Nucleus accumbens (tissue), 56 donors: ENCODE results near the gene MPI.
A peak's percentile ranks its signal among the peaks of the same experiment; 100 is the strongest.
"Not testable (repeated sequence)": the region's sequence is repeated elsewhere in the genome, so short reads cannot be mapped to it uniquely, and the experiment has no call there.

ENCODE experiments used
- DNase-seq, 56 donors: peaks; one replicate each; lab custom pipeline; 2025; lab: John Stamatoyannopoulos, UW

The MPI gene

DNA sequence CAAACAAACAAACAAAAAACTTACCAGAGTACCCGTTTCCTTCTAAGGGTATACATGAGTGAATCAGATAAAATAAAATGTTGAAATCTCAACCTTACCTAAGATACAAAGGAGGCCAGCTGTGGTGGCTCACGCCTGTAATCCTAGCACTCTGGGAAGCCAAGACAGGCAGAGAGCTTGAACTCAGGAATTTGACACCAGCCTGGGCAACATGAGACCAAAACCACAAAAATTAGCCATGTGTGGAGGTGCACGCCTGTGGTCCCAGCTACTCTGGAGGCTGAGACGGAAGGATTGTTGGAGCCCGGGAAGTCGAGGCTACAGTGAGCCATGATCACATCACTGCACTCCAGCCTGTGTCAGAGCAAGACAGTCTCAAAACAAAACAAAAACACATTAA lies 27.8 kb downstream of the MPI start:
- DNase-seq = no peak

DNA sequence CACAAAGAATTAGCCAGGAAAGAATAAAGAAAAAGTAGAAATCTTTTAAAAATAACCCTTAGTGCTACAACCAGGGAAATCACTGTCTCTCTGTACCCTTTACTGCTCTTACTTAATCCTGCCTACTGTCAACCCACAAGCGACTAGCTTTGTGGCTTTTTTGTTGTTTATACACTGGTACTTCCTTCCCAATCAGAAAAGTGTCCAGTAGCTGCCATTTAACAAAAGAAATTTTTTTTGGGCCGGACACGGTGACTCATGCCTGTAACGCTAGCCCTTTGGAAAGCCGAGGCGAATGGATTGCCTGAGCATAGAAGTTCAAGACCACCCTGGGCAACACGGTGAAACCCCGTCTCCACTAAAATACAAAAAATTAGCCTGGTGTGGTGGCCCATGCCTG lies 30.6 kb downstream of the MPI start:
- no peak for DNase-seq

DNA sequence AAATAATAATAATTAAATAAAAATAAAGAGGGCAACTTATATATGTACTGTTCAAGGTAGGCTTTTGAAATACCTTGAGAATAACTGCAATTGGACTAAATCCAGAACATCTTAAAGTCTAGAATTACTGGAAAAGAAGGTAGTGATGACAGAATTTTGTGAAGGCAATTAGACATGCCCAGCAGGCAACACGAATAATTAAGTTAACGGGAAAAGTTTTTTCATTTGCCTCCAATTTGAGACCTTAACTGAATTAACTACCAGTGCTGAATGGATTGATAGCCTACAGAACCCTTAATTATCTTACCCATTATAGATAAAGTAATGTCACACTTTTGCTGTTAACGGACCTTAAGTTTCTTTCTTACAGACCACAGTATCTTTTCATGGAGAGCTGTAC lies 34.7 kb downstream of the MPI start:
- DNase-seq = no peak

DNA sequence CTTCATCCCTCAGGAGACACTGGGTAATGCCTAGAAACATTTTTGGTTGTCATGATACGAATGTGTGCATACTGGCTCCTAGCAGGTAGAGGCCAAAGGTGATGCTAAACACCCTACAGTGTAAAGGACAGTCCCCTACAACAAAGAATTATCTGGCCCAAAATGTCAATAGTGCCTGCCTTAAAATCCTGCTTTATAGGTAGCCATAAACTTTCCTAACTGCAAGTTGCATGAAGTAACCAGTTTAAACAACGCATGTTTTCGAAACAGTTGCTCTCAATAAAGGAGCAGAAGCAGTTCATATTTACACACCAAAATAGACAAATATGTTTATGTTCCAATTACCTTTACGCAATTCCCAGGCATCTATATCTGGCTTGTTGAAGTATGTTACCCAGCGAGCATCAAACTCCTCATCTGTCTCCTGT lies 38.9 kb downstream of the MPI start:
- no peak for DNase-seq

DNA sequence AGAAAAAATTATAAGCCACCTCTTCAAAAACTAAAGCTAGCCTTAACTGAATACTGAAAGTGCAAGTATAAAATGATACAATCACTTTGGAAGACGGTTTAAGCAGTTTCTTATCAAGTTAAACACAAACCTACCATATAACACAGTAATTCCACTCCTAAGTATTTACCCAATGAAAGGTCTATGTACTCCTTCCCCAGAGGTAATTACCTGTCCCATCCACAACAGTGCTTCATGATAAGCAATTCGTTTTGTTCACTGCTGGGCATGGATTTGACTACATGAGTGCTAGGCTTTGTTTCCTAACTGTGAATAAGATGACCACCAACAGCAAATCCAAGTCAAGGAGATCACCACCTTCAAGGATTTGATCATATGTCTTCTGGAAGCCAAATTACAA lies 43.7 kb downstream of the MPI start:
- no peak for DNase-seq

DNA sequence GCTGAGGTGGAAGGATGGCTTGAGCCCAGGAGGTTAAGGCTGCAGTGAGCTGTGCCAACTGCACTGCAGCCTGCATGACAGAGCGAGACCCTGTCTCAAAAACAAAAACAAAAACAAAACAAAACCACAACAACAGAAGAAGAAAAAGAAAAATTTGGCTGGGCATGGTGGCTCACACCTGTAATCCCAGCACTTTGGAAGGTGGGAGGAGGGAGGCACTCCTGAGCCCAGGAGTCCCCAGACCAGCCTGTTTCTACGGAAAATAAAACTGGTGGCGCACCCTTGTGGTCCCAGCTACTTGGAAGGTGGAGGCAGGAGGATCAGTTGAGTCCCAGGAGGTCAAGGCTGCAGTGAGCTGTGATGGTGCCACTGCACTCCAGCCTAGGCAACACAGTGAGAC lies 45.4 kb downstream of the MPI start:
- DNase-seq = not testable (repeated sequence)

DNA sequence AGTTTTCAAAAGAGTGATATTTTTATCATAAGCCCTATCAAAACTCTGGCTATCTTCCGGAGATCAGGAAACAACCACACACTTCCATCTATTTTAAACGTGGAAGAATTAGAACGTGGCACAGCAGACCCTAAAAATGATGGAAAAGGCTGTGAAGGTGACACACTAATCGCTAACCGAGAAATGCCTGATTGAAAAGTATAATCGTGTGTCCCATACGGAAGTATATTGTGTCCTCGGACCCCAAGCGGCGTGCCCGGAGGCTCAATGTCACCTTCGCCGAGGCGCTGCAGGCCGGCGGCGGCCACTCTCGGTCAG lies 47.4 kb downstream of the MPI start:
- peak in 1 of 56 donors; percentile 44 for DNase-seq

DNA sequence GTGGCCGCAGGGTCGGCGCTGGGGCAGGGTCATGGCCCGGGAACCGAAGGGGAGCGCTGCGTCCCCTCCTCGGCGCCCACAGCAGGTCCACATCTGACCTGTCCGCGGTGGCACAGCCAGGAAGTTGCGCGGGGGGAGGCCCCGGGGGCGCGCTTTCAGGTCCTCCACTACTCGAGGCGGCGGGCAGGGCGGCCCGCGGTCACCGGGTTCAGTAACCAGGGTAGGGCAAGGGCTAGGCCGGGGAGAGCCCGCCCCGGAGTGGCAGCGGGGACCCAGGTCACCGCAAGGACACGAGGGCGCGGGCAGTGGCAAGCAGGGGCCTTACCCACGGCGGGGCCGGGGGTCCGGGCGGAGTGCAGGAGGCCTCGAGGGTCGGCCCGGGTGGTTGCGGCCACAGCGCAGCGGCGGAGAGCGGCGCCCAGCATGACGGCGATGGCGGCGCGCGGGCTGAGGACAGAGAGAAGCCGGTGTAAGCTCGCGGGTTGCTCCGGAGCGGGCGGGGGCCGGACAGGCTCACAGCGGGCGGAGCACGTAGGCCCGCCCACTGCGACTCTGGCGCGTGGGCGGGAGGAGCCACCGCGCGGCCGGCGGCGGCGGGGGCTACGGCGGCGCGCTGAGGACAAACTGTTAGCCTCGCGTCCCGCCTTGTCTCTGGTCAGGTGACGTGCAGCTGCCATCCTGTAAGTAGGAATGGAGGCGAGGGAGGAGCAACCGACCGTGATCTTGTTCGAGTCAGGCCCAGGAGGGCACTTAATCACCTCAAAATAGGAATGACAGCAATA lies 47.9 kb downstream of the MPI start, which contains the start of gene COX5A:
COX5A (minus strand) TSS at position 484 of the 782 bp plus-strand sequence; CDS start at position 425, 59 bp downstream.
- peak; percentile 58 to 95 (median 90) for DNase-seq

DNA sequence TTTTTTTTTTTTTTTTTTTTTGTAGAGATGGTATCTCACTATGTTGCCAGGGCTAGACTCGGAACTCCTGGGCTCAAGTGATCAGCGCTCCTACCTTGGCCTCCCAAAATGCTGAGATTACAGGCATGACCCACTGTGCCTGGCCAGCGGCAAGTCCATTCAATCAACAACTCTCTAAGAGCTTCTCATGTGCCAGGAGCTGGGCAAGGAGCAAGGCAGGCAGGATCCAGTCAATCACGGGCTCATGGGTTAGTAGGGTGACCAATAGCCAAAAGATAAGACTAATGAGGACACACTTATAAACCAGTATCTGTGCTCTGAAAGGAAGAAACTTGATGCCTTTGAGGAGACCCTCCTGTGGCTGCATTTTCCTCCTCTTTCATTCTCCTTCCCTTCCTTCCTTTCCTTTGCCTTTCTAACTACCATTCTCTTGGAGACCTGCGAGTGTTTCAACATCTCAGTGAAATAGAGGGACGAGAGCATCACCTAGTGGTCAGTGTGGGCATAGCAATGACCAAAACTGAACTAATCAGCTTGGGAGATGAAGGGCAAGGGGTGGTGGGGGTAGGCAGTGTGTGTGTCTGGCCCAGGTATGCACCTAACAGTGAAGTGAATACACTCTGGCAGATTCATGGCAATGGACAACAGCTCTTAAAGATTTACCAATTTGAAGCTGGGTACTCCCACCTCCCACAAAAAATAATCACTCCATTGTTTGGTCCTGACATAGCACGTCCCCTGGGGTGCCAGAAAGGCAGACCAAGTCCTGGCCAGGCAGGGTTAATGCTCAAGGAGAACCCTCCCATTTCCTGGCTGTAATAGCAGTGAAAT lies 60.5 kb downstream of the MPI start:
- peak in 49 of 56 donors; percentile 3 to 89 (median 55) for DNase-seq

DNA sequence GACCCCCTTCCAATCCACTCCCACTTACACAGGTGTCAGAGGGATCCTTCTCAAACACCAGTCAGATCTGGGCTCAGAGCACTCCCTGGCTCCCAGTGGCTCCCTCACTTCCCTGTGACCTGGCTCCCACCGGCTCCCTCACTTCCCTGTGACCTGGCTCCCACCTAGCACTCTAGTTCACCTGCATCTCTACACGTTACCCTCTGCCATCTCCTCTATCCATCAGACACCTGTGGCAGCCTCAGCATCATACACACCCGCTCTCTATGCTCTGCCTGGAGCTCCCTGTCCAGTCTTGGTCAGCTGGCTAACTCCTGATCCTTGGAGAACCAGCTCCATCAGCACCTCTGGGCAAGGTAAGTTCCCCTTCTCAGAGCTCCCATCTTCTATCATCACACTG lies 61.2 kb downstream of the MPI start:
- DNase-seq = no peak
